Ishikawa (cell line): Measurements from ENCODE around the gene TOMM34.

ENCODE experiments used
- CREB1 ChIP-seq: IDR thresholded peaks from 2 replicates; pipeline ENCODE4 v1.6.1; 2012; ENCODE audit warnings: low read depth
- EP300 ChIP-seq: IDR thresholded peaks from 2 replicates; pipeline ENCODE4 v1.6.1; 2012; ENCODE audit warnings: borderline replicate concordance
- FOXM1 ChIP-seq: IDR thresholded peaks from 2 replicates; pipeline ENCODE4 v1.6.1; 2012; ENCODE audit warnings: low read depth, borderline replicate concordance
- MAX ChIP-seq: IDR thresholded peaks from 2 replicates; pipeline ENCODE4 v1.6.1; 2012
- RAD21 ChIP-seq: IDR thresholded peaks from 2 replicates; pipeline ENCODE4 v1.6.1; 2012; ENCODE audit warnings: low read depth
- TAF1 ChIP-seq: IDR thresholded peaks from 2 replicates; pipeline ENCODE4 v1.6.1; 2012; ENCODE audit warnings: low read depth, mild to moderate bottlenecking
- YY1 ChIP-seq: IDR thresholded peaks from 2 replicates; pipeline ENCODE4 v1.6.1; 2012; ENCODE audit warnings: low read depth

- TF ChIP-seq EP300 = no peak
- TF ChIP-seq RAD21 = no peak
- no peak for TF ChIP-seq FOXM1
- TF ChIP-seq YY1 = no peak
- no peak for TF ChIP-seq CREB1
- TF ChIP-seq MAX = no peak
- no peak for TF ChIP-seq TAF1
Measured at GRCh38 chr20:44965651-44966029, 5.4 kb upstream of the TOMM34 start.
